GM12891 (cell line): Measurements from ENCODE around the gene CHCHD6.

Experiments
- PAX5 ChIP-seq: IDR thresholded peaks from 2 replicates; pipeline ENCODE4 v1.6.1; 2011; ENCODE audit warnings: low read length, moderate library complexity, mild to moderate bottlenecking; ENCODE audit not compliant: insufficient read depth, severe bottlenecking
- POLR2A ChIP-seq: IDR thresholded peaks from 2 replicates; pipeline ENCODE4 v1.6.1; 2011; ENCODE audit warnings: low read depth, low read length, control low read depth
- POLR2AphosphoS5 ChIP-seq: IDR thresholded peaks from 2 replicates; pipeline ENCODE4 v1.6.1; 2011; ENCODE audit warnings: low read depth, low read length, control low read depth
- SPI1 ChIP-seq: IDR thresholded peaks from 2 replicates; pipeline ENCODE4 v1.6.1; 2011; ENCODE audit warnings: low read depth, low read length, control low read depth
- TAF1 ChIP-seq: IDR thresholded peaks from 2 replicates; pipeline ENCODE4 v1.6.1; 2011; ENCODE audit warnings: low read depth, low read length, control low read depth

DNA sequence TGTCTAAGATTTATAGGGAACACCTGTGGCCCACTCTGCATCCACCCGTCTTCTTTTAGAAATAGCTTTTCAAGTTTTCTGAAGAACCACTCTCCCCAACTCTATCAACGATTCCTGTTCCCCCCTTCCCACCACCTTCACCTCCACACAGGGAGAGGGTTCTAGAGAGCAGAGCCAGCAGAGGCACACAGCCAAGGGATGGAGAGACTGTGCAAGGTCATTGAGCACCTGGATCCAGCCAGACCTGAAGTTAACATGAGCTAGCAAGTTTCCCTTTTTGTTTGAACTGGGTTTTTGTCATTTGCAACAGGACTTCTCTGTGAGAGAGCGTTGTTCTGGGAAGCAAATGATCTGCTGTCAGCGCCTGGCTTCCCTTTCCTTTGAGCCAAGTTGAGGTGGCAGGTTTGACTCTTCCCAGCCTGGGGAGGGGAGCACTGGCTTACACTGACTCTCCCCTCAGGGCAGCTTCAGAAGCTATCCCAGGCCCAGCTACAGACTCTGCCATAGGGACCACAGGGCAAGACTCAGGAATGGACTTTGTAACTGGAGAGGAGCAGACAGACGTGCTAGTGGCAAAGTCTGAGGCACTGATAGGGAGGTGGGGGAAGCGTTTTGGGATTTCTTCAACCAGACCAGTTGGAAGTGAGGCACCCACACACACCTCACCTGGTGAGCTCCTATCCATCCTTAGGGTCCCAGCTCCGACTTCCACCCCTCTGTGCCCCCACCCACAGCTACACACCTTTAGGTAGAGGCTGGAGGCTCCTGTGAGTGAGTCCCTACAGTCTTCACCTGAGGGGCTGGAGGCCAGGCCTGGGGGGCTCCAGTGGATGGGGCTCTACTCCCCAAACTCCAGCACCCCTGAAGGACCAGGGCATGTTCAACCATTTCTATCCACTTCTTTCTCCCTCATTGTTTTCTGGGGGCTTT, 259.5 kb downstream of the CHCHD6 start:
- TF ChIP-seq POLR2A, result no peak
- TF ChIP-seq TAF1, result no peak
- TF ChIP-seq POLR2AphosphoS5, result no peak
- TF ChIP-seq SPI1, result no peak
- TF ChIP-seq PAX5, result no peak
